Thyroid gland (tissue), 4 donors: Measurements from ENCODE around the gene MYL12B.
"Not testable (repeated sequence)": the region's sequence is repeated elsewhere in the genome, so short reads cannot be mapped to it uniquely, and the experiment has no call there.

Experiments used
- POLR2A ChIP-seq, 2 donors: fragments of 450-650 bp; IDR thresholded peaks; one replicate each; pipeline ENCODE4 v1.6.1; 2017; ENCODE audit warnings: antibody characterized with exemption in 2 of 2, mild to moderate bottlenecking in 2 of 2, moderate library complexity in 1 of 2
- TF ChIP-seq, protein P1 (sequence below), 6 experiments: fragments of 200-600 bp in 3 of 6; fragments of 450-650 bp in 3 of 6; sonication (generic) in 3 of 6; IDR thresholded peaks; one replicate each; pipeline ENCODE4 v1.5.1; 2016 to 2019; ENCODE audit warnings: antibody characterized with exemption in 6 of 6, mild to moderate bottlenecking in 2 of 6, inconsistent platforms in 1 of 6, moderate library complexity in 1 of 6

DNA sequence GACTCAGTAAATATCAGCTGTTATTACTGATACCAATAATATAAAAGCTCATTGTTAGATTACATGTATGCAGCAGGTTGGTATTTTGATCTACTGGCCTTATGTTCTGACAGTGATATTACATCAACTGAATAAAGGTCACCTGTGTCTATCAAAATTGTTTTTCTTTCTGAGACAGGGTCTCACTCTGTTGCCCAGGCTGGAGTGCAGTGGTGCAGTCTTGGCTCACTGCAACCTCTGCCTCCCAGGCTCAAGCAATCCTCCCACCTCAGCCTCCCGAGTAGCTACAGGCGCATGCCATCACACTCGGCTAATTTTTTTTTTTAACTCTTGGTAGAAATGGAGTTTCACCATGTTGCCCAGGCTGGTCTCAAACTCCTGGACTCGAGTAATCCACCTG lies 41.1 kb upstream of the MYL12B start:
- TF ChIP-seq POLR2A (IDR thresholded peaks at IDR 0.05) = not testable (repeated sequence)
- TF ChIP-seq, protein P1, sequence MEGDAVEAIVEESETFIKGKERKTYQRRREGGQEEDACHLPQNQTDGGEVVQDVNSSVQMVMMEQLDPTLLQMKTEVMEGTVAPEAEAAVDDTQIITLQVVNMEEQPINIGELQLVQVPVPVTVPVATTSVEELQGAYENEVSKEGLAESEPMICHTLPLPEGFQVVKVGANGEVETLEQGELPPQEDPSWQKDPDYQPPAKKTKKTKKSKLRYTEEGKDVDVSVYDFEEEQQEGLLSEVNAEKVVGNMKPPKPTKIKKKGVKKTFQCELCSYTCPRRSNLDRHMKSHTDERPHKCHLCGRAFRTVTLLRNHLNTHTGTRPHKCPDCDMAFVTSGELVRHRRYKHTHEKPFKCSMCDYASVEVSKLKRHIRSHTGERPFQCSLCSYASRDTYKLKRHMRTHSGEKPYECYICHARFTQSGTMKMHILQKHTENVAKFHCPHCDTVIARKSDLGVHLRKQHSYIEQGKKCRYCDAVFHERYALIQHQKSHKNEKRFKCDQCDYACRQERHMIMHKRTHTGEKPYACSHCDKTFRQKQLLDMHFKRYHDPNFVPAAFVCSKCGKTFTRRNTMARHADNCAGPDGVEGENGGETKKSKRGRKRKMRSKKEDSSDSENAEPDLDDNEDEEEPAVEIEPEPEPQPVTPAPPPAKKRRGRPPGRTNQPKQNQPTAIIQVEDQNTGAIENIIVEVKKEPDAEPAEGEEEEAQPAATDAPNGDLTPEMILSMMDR (IDR thresholded peaks at IDR 0.05) = not testable (repeated sequence)
